Stimulated activated CD8-positive, alpha-beta memory T cell treated with anti-CD3 and anti-CD28 coated beads, Interleukin-15, amount 100 ng/mL, for 24 hours (primary cell): ENCODE measurements around the gene EXOC4.

ENCODE experiments used
- DNase-seq: peaks from one replicate; pipeline ENCODE4 v3.0.0-alpha.2; 2020; ENCODE audit warnings: low read depth

EXOC4 gene

GRCh38 chr7:133364959-133365690 lies 112.2 kb downstream of the EXOC4 start:
- DNase-seq = no peak

DNA sequence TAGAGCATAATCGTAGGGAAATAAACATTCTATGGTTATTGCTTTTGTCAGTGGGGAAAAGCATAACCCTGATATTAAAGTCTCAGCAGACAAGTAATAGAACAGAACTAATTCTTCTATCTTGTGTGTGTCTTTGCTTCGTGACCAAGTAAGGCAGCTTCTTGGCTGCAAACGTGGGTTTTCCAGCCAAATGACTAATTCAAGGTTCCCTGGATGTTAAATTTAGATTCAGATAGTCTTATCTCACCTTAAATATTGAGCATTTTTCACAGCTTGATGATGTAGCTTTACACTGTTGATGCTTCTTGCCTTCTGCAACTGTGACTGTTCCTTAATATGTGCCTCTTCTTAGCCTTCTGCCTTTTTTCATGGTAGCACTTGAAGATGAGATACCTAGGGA lies 113.0 kb downstream of the EXOC4 start:
- no peak for DNase-seq

DNA sequence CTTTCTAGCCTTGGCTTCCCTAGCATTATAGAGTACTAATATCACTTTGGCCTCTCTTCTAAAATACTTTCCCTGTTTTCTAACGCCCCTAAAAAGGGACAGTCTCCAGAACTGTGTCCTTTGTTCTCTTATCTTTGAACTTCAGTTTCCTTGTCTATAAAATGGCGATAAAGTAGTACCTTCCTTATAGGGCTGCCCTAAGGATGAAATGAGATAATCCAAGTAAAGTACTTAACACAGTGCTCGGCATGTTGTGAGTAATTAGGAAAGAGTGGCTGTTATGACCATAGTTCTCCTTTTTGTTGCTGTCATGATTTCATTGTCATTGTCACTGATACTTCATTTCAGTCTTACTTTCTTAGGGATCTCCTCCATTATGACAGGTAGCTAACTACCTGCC lies 114.7 kb downstream of the EXOC4 start:
- no peak for DNase-seq

DNA sequence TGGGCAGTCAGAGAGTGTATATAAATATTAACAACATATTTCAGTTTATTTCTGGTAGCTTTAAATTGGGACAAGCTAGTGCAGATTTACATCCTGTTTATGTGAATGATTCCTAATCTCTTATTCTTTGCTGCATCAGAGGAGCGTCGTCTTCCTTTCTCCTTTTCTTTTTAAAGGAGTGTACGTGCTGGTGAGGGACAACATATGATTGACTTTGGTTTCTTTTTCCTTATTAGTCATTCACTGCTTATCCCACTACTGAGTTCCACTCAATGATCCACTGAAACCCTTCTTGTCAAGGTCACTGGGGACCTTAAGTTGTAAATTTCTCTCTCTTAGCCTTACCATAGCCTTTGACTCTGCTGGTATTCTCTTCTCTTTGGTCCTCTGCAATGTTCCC lies 116.3 kb downstream of the EXOC4 start:
- DNase-seq = no peak

GRCh38 chr7:133371616-133372015 lies 118.7 kb downstream of the EXOC4 start:
- DNase-seq = no peak

DNA sequence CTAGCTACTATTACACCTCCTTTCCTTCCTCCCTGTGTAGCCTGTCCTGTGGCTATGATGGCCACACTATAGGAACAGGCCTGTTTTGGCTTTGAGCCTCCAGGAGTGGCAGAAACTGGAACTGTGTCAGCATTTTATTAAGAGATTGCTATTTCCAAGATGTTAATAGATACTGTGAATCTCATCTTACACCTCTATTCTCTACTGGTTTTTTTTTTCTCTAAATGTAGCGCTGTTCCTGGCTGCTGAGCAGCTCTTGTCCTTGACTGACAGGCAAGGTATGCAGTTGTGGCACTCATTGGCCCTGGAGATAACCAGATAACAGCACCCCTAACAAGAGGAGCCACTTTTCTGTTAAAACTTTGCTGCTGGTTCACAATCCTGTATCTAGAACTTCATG lies 119.5 kb downstream of the EXOC4 start:
- no peak for DNase-seq

- DNase-seq = no peak
Measured at GRCh38 chr7:133376514-133376913, 123.6 kb downstream of the EXOC4 start.

GRCh38 chr7:133381965-133382364 lies 129.1 kb downstream of the EXOC4 start:
- DNase-seq = no peak

- no peak for DNase-seq
Measured at GRCh38 chr7:133382775-133383559, 130.1 kb downstream of the EXOC4 start.

GRCh38 chr7:133386205-133386604 lies 133.3 kb downstream of the EXOC4 start:
- DNase-seq = no peak

DNA sequence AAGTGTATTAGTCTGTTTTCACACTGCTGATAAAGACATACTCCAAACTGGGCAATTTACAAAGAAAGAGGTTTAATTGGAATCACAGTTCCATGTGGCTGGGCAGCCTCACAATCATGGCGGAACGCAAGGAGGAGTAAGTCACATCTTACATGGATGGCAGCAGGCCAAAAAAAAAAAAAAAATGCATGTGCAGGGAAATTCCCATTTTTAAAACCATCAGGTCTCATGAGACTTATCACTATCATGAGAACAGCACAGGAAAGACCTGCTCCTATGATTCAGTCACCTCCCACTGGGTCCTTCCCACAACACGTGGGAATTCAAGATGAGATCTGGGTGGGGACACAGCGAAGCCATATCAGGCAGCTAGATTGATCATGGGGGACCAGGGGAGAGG lies 136.8 kb downstream of the EXOC4 start:
- DNase-seq = no peak

DNA sequence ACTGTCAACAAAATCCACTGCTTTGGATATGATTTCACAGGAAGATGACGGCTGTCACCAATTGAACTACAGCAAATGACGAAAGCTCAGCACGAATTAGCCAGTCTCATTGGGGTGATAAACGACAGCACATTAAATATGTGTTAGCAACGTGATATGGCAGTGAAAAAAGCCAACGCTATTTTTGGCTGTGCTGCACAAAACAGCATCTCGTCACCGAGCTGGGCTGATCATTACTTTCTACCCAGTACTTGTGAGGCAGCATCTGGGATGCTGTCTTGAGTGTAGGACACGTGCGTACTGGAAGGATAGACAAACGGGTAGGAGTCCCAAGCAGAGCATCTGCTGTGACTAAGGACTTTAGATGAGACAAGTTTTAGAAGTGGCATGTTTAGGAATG lies 138.3 kb downstream of the EXOC4 start:
- no peak for DNase-seq

- DNase-seq = no peak
Measured at GRCh38 chr7:133394369-133394768, 141.5 kb downstream of the EXOC4 start.

- DNase-seq = no peak
Measured at GRCh38 chr7:133395551-133395950, 142.7 kb downstream of the EXOC4 start.

DNA sequence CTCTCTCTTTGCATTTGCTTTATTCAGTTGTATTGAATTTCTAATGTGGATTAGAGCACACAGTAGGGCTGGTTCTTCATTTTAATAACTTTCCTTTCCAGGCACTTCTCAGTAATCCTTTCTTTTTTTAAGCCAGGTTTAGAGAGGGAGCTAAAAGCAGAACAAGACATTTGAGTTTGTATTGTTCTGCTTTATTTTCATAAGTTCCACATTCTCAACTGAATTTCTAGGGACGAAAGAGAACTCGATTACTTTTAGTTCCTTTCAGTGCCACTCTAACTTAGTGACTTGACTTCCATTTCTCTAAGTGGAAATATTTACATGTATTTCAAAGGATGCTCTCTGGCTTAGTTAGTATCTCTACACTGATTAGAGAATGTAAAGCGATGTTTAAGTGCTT lies 145.6 kb downstream of the EXOC4 start:
- no peak for DNase-seq

- DNase-seq = no peak
Measured at GRCh38 chr7:133401225-133401624, 148.3 kb downstream of the EXOC4 start.

GRCh38 chr7:133408212-133408611 lies 155.3 kb downstream of the EXOC4 start:
- no peak for DNase-seq

- no peak for DNase-seq
Measured at GRCh38 chr7:133409421-133409820, 156.5 kb downstream of the EXOC4 start.

GRCh38 chr7:133409966-133410365 lies 157.1 kb downstream of the EXOC4 start:
- no peak for DNase-seq

GRCh38 chr7:133411395-133411794 lies 158.5 kb downstream of the EXOC4 start:
- DNase-seq = no peak

GRCh38 chr7:133412942-133413341 lies 160.1 kb downstream of the EXOC4 start:
- DNase-seq = no peak

DNA sequence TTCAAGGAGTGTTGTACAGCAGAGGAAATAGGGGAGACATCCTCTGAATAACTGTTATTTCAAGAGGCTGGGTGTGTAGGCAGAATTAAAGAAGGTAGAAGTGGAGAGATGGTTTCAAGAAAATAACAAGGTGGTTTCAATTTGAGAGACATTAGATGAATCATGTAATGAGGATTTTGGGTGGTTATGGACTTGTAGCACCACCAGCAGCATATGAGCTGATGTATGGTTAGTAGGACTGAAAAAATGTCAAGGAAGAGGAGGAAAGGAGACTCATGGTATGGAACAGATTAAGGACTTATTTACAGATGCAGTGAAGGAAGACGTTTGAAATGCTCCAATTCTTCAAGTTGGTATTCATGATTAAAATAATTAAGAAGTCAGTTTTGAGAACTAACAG lies 166.2 kb downstream of the EXOC4 start:
- no peak for DNase-seq

GRCh38 chr7:133423618-133424017 lies 170.7 kb downstream of the EXOC4 start:
- DNase-seq = no peak

DNA sequence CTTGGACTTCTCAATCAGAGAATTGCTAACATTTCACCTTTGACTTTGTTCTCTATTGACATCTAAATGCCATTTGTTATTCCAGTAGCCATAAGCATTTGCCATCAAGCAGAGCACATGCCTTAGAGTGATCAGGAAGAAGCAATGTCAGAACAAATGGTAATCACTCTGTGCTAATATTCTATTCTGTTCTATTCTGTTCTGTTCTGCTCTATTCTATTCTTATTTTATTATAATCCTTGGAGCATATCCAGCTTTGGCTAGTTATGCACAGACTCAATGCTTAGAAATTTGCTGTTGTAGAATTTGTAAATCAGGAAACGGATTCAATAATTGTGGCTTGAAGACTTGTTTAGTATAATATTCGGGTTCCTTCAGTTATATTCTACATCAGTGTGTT lies 175.4 kb downstream of the EXOC4 start:
- DNase-seq = no peak
